HUES6 (cell line): ENCODE measurements around the gene LRRK1.

Experiments
- H3K27ac ChIP-seq: 2 replicates; pipeline ENCODE4 v1.7.0; 2013; ENCODE audit warnings: low read depth, mild to moderate bottlenecking, low read length, inconsistent platforms
- H3K27me3 ChIP-seq: 2 replicates; pipeline ENCODE4 v1.6.1; 2013; ENCODE audit warnings: low read length; ENCODE audit not compliant: control insufficient read depth, insufficient read depth
- H3K36me3 ChIP-seq: 2 replicates; pipeline ENCODE4 v1.6.1; 2013; ENCODE audit warnings: low read length; ENCODE audit not compliant: control insufficient read depth, insufficient read depth
- H3K4me1 ChIP-seq: 2 replicates; pipeline ENCODE4 v1.6.1; 2013; ENCODE audit warnings: low read length; ENCODE audit not compliant: control insufficient read depth, insufficient read depth
- H3K4me3 ChIP-seq: 2 replicates; pipeline ENCODE4 v1.5.1; 2013; ENCODE audit warnings: low read depth, low read length
- H3K9ac ChIP-seq: one replicate; pipeline ENCODE4 v1.6.1; 2013; ENCODE audit warnings: mild to moderate bottlenecking, low read length
- H3K9me3 ChIP-seq: 2 replicates; pipeline ENCODE4 v1.6.1; 2013; ENCODE audit warnings: low read depth, low read length; ENCODE audit not compliant: control insufficient read depth, insufficient read depth

Gene LRRK1

GRCh38 chr15:100985401-100985800 lies 66.2 kb downstream of the LRRK1 start:
- Histone ChIP-seq H3K4me1 (peaks cover 11% of the 10 kb centered on the region), H3K9me3 (peaks cover under 1% of the 10 kb centered on the region; the same call in 1 of the 2 replicates), H3K9ac (no peak overlapping the region), H3K36me3 (no peaks in the 10 kb centered on the region), H3K4me3 (no peak overlapping the region), H3K27me3 (no peaks in the 10 kb centered on the region), H3K27ac (no peak overlapping the region)

GRCh38 chr15:100986158-100986896 lies 67.2 kb downstream of the LRRK1 start:
- Histone ChIP-seq H3K4me3 (no peak overlapping the region), H3K36me3 (no peaks in the 10 kb centered on the region), H3K9me3 (no peaks in the 10 kb centered on the region)

GRCh38 chr15:100987143-100987542 lies 68.0 kb downstream of the LRRK1 start:
- no peaks in the 10 kb centered on the region for H3K27me3 ChIP-seq
- H3K9ac ChIP-seq: no peak overlapping the region
- no peaks in the 10 kb centered on the region for H3K36me3 ChIP-seq
- peaks cover 11% of the 10 kb centered on the region for H3K4me1 ChIP-seq
- H3K9me3 ChIP-seq: no peaks in the 10 kb centered on the region
- no peak overlapping the region for H3K4me3 ChIP-seq
- no peak overlapping the region for H3K27ac ChIP-seq

More at GRCh38 chr15:100986158-100986896, 67.2 kb downstream of the LRRK1 start:
- H3K27me3 ChIP-seq: no peaks in the 10 kb centered on the region
- H3K27ac ChIP-seq: no peak overlapping the region
- H3K4me1 ChIP-seq: peaks cover 11% of the 10 kb centered on the region
- no peak overlapping the region for H3K9ac ChIP-seq

- no peaks in the 10 kb centered on the region for H3K36me3 ChIP-seq
- peaks cover 11% of the 10 kb centered on the region for H3K4me1 ChIP-seq
- no peak overlapping the region for H3K4me3 ChIP-seq
- no peaks in the 10 kb centered on the region for H3K27me3 ChIP-seq
- no peak overlapping the region for H3K9ac ChIP-seq
- no peaks in the 10 kb centered on the region for H3K9me3 ChIP-seq
- H3K27ac ChIP-seq: no peak overlapping the region
Observed at GRCh38 chr15:100988297-100988696, 69.1 kb downstream of the LRRK1 start.

DNA sequence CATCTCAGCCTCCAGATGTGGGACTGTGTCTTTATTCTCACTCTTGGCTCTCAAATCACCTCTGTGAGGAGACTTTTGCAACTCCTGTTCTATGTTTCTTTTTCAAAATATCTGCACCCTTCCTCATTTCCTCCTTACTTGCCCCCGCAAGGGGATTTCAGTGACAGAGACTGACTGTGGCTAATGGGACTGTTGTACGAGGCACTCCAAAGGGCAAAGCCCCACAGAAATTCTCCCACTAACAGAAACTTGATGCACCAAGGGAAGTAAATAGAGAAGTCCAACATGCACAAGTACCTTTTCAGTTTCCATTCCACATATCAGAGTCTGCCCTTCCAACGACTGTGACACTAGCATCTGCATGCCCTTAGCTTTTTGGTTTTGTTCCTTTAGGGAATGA lies 69.7 kb downstream of the LRRK1 start:
- H3K9me3 ChIP-seq: no peaks in the 10 kb centered on the region
- H3K4me3 ChIP-seq: no peak overlapping the region
- H3K27me3 ChIP-seq: no peaks in the 10 kb centered on the region
- H3K9ac ChIP-seq: no peak overlapping the region
- no peak overlapping the region for H3K27ac ChIP-seq
- no peaks in the 10 kb centered on the region for H3K36me3 ChIP-seq
- H3K4me1 ChIP-seq: peaks cover 11% of the 10 kb centered on the region

DNA sequence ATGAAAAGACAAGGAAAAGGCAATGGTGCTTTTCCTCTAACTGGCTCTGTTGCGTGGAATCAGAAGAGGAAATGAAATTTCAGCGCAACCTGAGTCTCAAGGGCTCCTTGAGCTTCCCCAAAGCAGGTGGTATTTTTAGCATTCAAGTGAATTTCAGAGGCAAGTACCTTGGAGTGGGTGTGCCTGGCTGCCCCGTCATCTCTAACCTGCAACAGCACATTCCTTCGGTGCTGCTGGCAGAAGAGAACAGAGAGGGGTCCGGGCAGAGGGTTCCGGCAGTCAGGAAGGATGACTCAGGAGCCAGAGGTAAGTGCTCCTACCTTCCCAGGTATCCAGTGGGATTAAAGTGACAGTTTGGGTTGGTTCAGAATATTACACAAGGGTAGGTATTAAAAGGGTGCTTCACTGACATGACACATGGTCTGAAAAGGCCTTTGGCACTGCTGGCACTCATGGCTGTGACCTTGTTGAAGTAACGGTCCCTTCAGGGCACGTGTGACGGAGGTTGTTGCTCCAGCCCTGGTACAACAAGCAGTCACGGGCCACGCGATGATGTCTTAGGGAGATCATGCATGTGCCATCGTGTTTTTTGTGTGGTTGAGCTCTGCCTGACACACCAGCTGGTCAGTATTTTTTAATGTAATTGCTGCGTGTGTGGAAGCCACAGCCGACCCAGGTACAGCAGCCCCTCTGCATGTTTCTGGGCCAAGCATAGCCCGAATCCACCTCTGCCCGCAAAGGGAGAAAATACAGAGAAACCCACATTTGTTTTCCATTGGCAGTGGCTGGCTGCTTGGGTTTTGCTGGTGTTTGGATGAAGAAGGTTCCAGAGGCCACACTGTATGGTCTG lies 75.7 kb downstream of the LRRK1 start:
- H3K27ac ChIP-seq: no peak overlapping the region
- H3K4me3 ChIP-seq: no peak overlapping the region
- H3K9ac ChIP-seq: no peak overlapping the region
- H3K9me3 ChIP-seq: no peaks in the 10 kb centered on the region
- H3K36me3 ChIP-seq: no peaks in the 10 kb centered on the region
- H3K4me1 ChIP-seq: no peaks in the 10 kb centered on the region
- no peaks in the 10 kb centered on the region for H3K27me3 ChIP-seq

GRCh38 chr15:100995471-100996430 lies 76.6 kb downstream of the LRRK1 start:
- Histone ChIP-seq H3K4me3 (no peak overlapping the region), H3K9me3 (no peaks in the 10 kb centered on the region), H3K4me1 (peaks cover 8% of the 10 kb centered on the region), H3K9ac (no peak overlapping the region), H3K36me3 (no peaks in the 10 kb centered on the region), H3K27me3 (no peaks in the 10 kb centered on the region), H3K27ac (no peak overlapping the region)

- Histone ChIP-seq H3K9me3 (no peaks in the 10 kb centered on the region), H3K4me1 (peaks cover 9% of the 10 kb centered on the region), H3K27ac (no peak overlapping the region), H3K27me3 (no peaks in the 10 kb centered on the region), H3K9ac (no peak overlapping the region), H3K36me3 (no peaks in the 10 kb centered on the region), H3K4me3 (no peak overlapping the region)
Observed at GRCh38 chr15:100997442-100997841, 78.3 kb downstream of the LRRK1 start.

DNA sequence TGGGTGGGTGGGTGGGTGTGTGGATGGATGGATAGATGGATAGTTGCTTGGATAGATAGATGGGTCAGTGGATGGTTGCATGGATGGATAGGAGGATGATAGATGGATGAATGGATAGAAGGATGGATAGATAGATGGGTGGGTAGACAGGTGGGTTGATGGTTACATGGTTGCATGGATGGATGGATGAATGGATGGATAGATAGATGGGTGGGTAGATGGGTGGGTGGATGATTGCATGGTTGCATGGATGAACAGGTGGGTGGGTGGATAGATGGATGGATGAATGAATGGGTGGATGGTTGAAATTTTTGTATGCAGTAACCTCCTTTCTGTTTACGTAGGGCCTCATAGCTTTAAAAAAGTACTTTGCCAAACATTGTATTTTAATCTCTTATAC lies 79.5 kb downstream of the LRRK1 start:
- no peak overlapping the region for H3K9ac ChIP-seq
- peaks cover 9% of the 10 kb centered on the region for H3K4me1 ChIP-seq
- H3K27me3 ChIP-seq: no peaks in the 10 kb centered on the region
- no peak overlapping the region for H3K4me3 ChIP-seq
- no peaks in the 10 kb centered on the region for H3K36me3 ChIP-seq
- H3K9me3 ChIP-seq: no peaks in the 10 kb centered on the region
- no peak overlapping the region for H3K27ac ChIP-seq

- H3K27ac ChIP-seq: no peak overlapping the region
- no peaks in the 10 kb centered on the region for H3K36me3 ChIP-seq
- H3K4me1 ChIP-seq: peaks cover 9% of the 10 kb centered on the region
- no peak overlapping the region for H3K9ac ChIP-seq
- no peak overlapping the region for H3K4me3 ChIP-seq
- H3K9me3 ChIP-seq: no peaks in the 10 kb centered on the region
- no peaks in the 10 kb centered on the region for H3K27me3 ChIP-seq
Observed at GRCh38 chr15:100999369-100999768, 80.2 kb downstream of the LRRK1 start.
